Measurements from ENCODE around the gene INPP5D.

The INPP5D gene

DNA sequence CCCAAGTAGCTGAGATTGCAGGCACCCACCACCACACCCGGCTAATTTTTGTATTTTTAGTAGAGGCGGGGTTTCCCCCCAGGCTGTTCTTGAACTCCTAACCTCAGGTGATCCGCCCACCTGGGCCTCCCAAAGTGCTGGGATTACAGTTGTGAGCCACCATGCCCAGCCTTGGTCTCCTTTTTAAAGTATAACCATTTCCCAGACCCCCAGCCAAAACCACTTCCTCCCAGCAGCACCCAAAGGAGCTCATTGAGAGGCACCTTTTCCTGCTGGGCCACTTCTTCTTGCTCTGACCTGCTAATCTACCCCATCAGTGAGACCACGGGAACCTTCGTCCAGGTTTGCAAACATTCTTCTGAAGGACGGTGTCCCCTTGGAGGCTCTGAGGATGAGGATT is 69.9 kb downstream of the INPP5D start:
- peaks cover 57% of the 10 kb centered on the region for H3K36me3 Mint-ChIP-seq (ENCODE audit: low read depth)
- H3K9me3 Mint-ChIP-seq, result peaks cover 12% of the 10 kb centered on the region
- no peak overlapping the region for H3K4me3 Mint-ChIP-seq
- peaks cover 14% of the 10 kb centered on the region for H3K4me1 Mint-ChIP-seq (ENCODE audit: low read depth)
- H3K27me3 Mint-ChIP-seq (ENCODE audit: low read depth), result no peaks in the 10 kb centered on the region
- peak overlapping the region; percentile 49 for H3K27ac Mint-ChIP-seq

DNA sequence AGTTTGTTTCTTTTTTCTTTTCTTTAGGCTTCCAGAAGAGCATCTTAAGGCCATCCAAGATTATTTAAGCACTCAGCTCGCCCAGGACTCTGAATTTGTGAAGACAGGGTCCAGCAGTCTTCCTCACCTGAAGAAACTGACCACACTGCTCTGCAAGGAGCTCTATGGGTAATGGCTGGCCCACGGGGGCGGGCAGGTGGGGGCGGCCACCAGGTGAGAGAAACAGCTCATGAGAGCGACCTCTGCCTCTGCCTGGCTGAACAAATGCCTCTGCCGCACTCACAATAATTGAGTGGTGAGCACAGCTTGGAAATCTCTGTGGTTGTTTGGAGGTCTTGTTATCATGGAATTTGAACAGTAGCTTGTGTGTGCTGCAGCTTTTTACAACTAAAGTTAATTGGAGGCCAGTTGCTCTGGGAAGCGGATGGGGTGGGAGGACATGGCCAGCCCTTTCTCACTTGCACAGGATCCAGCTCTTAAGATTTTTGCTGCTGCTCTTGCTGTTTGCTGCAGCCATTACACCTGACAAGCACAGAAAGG is 70.4 kb downstream of the INPP5D start:
- H3K9me3 Mint-ChIP-seq, result peaks cover 12% of the 10 kb centered on the region
- peak overlapping the region; percentile 49 for H3K27ac Mint-ChIP-seq
- H3K36me3 Mint-ChIP-seq (ENCODE audit: low read depth), result peaks cover 62% of the 10 kb centered on the region
- H3K4me3 Mint-ChIP-seq, result no peak overlapping the region
- H3K4me1 Mint-ChIP-seq (ENCODE audit: low read depth), result peaks cover 14% of the 10 kb centered on the region
- no peaks in the 10 kb centered on the region for H3K27me3 Mint-ChIP-seq (ENCODE audit: low read depth)

GRCh38 chr2:233131936-233132720 is 72.0 kb downstream of the INPP5D start:
- H3K4me1 Mint-ChIP-seq (ENCODE audit: low read depth), result peaks cover 14% of the 10 kb centered on the region
- peaks cover 68% of the 10 kb centered on the region for H3K36me3 Mint-ChIP-seq (ENCODE audit: low read depth)
- peaks cover 12% of the 10 kb centered on the region for H3K9me3 Mint-ChIP-seq
- H3K27ac Mint-ChIP-seq, result no peak overlapping the region
- no peaks in the 10 kb centered on the region for H3K27me3 Mint-ChIP-seq (ENCODE audit: low read depth)
- no peak overlapping the region for H3K4me3 Mint-ChIP-seq

DNA sequence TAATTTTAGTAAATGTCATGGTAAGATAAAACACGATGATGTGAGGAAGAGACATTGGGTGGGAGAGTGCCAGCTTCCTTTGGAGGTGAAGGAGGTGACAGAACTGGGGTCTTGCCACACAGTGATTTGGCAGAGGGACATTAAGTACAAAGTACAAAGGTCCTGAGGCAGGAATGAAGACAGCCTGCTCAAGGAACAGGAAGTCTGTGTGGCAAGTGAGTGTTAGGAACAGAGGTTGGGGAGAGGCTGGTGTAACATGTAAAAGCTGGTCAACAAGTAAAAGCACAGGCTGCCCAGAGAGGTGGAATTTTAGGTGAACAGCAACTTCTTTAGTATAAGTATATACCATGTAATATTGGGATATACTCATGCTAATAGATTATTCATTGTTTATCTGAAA is 73.1 kb downstream of the INPP5D start:
- H3K27ac Mint-ChIP-seq, result no peak overlapping the region
- no peaks in the 10 kb centered on the region for H3K27me3 Mint-ChIP-seq (ENCODE audit: low read depth)
- peaks cover 12% of the 10 kb centered on the region for H3K9me3 Mint-ChIP-seq
- H3K4me1 Mint-ChIP-seq (ENCODE audit: low read depth), result peaks cover 14% of the 10 kb centered on the region
- peaks cover 64% of the 10 kb centered on the region for H3K36me3 Mint-ChIP-seq (ENCODE audit: low read depth)
- no peak overlapping the region for H3K4me3 Mint-ChIP-seq

DNA sequence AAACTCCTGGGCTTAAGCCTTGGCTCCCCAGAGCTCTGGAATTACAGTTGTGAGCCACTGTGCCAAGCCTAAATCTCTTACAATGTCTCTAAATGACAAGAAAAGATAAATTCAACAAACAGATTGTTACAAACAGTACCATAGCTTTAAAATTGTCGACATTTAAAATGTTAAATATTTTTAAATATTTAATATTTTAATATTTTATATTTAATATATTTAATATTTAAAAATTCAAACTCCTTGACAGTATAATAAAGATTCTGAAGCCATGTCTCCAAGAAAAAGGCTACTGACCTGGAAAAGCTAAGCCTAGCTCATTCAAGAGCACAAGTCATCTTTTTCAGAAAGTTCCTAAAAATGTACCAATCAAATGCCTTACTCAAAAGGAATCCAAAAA is 75.3 kb downstream of the INPP5D start:
- Mint-ChIP-seq H3K4me1 (ENCODE audit: low read depth) (peaks cover 11% of the 10 kb centered on the region), H3K9me3 (peaks cover 12% of the 10 kb centered on the region), H3K27ac (no peak overlapping the region), H3K4me3 (no peak overlapping the region), H3K36me3 (ENCODE audit: low read depth) (peaks cover 66% of the 10 kb centered on the region), H3K27me3 (ENCODE audit: low read depth) (no peaks in the 10 kb centered on the region)

- H3K36me3 Mint-ChIP-seq (ENCODE audit: low read depth), result peaks cover 68% of the 10 kb centered on the region
- no peaks in the 10 kb centered on the region for H3K27me3 Mint-ChIP-seq (ENCODE audit: low read depth)
- H3K4me1 Mint-ChIP-seq (ENCODE audit: low read depth), result peaks cover 24% of the 10 kb centered on the region
- H3K4me3 Mint-ChIP-seq, result no peak overlapping the region
- no peak overlapping the region for H3K27ac Mint-ChIP-seq
- peaks cover 12% of the 10 kb centered on the region for H3K9me3 Mint-ChIP-seq
Measured at GRCh38 chr2:233137040-233137439, 76.9 kb downstream of the INPP5D start.

DNA sequence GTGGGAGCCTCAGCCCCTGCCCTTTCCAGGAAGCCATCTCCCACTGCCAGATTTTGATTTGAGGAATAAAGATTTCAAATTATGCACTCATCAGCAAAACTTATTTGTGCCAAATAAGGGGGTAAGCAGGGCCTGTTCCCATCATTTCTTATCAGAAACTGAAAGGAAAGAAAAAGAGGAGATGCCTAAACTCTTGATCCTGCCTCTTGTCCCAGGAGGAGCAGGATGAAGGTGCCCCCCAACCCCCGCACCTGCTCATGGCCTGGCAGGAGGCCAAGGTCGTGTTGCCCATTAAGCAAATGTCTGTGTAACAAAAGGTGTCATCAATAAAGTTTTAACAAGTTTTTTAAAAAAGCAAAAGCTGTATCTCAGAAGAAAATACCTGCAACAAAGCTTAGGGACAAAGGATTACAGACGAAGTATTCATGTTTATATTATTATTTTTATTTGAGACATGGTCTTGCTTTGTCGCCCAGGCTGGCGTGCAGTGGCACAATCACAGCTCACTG is 80.0 kb downstream of the INPP5D start:
- Mint-ChIP-seq H3K4me3 (no peak overlapping the region), H3K27me3 (ENCODE audit: low read depth) (no peaks in the 10 kb centered on the region), H3K27ac (no peak overlapping the region), H3K36me3 (ENCODE audit: low read depth) (peaks cover 67% of the 10 kb centered on the region), H3K9me3 (peaks cover 8% of the 10 kb centered on the region), H3K4me1 (ENCODE audit: low read depth) (peaks cover 47% of the 10 kb centered on the region)

- no peaks in the 10 kb centered on the region for H3K27me3 Mint-ChIP-seq (ENCODE audit: low read depth)
- peaks cover 68% of the 10 kb centered on the region for H3K36me3 Mint-ChIP-seq (ENCODE audit: low read depth)
- peaks cover 8% of the 10 kb centered on the region for H3K9me3 Mint-ChIP-seq
- peaks cover 47% of the 10 kb centered on the region for H3K4me1 Mint-ChIP-seq (ENCODE audit: low read depth)
- H3K27ac Mint-ChIP-seq, result no peak overlapping the region
- H3K4me3 Mint-ChIP-seq, result no peak overlapping the region
Measured at GRCh38 chr2:233140978-233141377, 80.8 kb downstream of the INPP5D start.

- Mint-ChIP-seq H3K4me1 (ENCODE audit: low read depth) (peaks cover 47% of the 10 kb centered on the region), H3K4me3 (peak overlapping the region; percentile 49), H3K27ac (peak overlapping the region; percentile 85), H3K9me3 (peaks cover 8% of the 10 kb centered on the region), H3K36me3 (ENCODE audit: low read depth) (peaks cover 67% of the 10 kb centered on the region), H3K27me3 (ENCODE audit: low read depth) (no peaks in the 10 kb centered on the region)
Measured at GRCh38 chr2:233141901-233142300, 81.8 kb downstream of the INPP5D start.

DNA sequence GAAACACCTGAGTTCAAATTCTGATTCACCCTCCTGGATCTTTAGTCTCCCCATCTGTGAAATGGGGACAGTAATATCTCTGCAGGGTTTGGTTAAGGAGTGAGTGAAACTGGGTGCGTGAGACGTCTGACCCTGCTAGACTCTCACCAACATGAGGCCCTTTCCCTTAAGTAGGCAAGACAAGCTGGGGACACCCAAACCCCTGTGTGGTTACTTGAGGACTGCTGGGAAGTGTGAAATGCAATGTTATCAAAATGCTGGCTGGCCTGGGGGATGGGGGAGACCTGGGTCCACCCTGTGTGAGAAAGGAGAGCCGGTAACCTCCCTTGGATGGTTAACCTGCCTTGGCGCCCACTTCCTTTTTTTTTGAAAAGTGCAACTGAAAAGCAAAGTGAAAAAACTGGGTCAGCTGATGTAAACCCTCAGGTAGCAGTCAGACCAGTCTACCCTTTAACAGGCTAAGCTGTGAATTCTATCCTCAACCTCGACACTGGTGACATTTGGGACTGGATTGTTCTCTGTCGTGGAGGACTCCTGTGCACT is 82.3 kb downstream of the INPP5D start:
- Mint-ChIP-seq H3K36me3 (ENCODE audit: low read depth) (peaks cover 70% of the 10 kb centered on the region), H3K4me3 (peak overlapping the region; percentile 49), H3K27me3 (ENCODE audit: low read depth) (no peaks in the 10 kb centered on the region), H3K9me3 (peaks cover 8% of the 10 kb centered on the region), H3K4me1 (ENCODE audit: low read depth) (peaks cover 47% of the 10 kb centered on the region), H3K27ac (peak overlapping the region; percentile 85)

DNA sequence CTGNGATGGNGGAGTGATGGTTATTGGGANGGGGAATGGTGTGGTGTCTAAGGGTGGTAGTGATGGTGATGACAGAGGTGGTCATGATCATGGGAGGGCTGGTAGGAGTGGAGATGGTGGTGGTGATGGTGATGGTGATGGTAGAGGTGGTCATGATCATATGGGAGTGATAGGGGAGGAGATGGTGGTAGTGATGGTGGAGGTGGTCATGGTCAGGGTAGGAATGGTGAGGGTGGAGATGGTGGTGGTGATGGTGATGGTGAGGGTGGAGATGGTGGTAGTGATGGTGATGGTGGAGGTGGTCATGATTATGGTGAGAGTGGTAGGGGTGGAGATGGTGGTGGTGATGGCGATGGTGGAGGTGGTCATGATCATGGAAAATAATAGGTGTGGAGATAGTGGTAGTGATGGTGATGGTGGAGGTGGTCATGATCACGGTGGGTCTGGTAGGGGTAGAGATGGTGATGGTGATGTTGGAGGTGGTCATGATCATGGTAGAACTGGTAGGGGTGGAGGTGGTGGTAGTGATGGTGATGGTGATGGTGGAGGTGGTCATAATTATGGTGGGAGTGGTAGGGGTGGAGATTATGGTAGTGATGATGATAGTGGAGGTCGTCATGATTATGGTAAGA is 83.7 kb downstream of the INPP5D start:
- Mint-ChIP-seq H3K27ac (peak overlapping the region; percentile 44), H3K9me3 (peaks cover 8% of the 10 kb centered on the region), H3K4me1 (ENCODE audit: low read depth) (peaks cover 48% of the 10 kb centered on the region), H3K27me3 (ENCODE audit: low read depth) (no peaks in the 10 kb centered on the region), H3K36me3 (ENCODE audit: low read depth) (peaks cover 81% of the 10 kb centered on the region), H3K4me3 (no peak overlapping the region)

DNA sequence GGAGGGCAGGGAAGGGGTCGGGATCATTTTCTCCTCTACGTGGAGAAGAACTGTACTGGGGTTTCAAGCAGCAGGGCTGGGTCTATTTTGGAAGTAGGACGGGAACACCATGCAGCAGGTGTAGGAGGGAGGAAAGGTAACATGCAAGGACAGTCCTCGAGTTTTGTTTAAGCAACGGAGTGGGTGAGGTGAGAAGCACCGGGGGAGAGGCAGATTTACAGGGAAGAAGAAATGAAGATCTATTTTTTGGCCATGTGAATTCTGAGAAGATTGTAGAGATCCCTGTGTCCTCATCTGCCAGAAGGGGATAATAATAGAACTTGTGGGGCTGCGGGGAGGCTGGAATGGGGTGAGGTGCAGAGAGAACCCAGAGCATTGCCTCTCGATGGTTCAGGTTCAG is 85.6 kb downstream of the INPP5D start:
- no peak overlapping the region for H3K27ac Mint-ChIP-seq
- no peak overlapping the region for H3K4me3 Mint-ChIP-seq
- peaks cover 86% of the 10 kb centered on the region for H3K36me3 Mint-ChIP-seq (ENCODE audit: low read depth)

DNA sequence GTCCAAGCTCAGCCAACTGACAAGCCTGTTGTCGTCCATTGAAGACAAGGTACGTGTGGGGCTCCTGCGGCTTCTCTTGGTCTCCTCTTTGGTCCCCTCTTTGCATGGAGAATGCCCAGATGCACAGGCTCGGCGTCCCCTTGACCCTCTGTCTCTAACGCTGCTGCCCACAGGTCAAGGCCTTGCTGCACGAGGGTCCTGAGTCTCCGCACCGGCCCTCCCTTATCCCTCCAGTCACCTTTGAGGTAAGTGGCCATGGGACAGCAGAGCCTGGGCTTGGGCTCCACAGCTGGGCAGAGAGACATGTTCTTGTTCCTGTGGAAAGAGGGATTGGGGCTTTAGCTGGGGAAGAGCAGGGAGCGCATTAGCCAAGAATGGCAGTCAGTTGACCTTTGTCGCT is 86.1 kb downstream of the INPP5D start:
- Mint-ChIP-seq H3K4me3 (no peak overlapping the region), H3K36me3 (ENCODE audit: low read depth) (peaks cover 86% of the 10 kb centered on the region), H3K4me1 (ENCODE audit: low read depth) (peaks cover 37% of the 10 kb centered on the region), H3K27me3 (ENCODE audit: low read depth) (no peaks in the 10 kb centered on the region), H3K9me3 (peaks cover 8% of the 10 kb centered on the region), H3K27ac (no peak overlapping the region)

More for the DNA sequence above, 85.6 kb downstream of the INPP5D start:
- H3K4me1 Mint-ChIP-seq (ENCODE audit: low read depth), result peaks cover 40% of the 10 kb centered on the region
- H3K27me3 Mint-ChIP-seq (ENCODE audit: low read depth), result no peaks in the 10 kb centered on the region
- peaks cover 8% of the 10 kb centered on the region for H3K9me3 Mint-ChIP-seq

DNA sequence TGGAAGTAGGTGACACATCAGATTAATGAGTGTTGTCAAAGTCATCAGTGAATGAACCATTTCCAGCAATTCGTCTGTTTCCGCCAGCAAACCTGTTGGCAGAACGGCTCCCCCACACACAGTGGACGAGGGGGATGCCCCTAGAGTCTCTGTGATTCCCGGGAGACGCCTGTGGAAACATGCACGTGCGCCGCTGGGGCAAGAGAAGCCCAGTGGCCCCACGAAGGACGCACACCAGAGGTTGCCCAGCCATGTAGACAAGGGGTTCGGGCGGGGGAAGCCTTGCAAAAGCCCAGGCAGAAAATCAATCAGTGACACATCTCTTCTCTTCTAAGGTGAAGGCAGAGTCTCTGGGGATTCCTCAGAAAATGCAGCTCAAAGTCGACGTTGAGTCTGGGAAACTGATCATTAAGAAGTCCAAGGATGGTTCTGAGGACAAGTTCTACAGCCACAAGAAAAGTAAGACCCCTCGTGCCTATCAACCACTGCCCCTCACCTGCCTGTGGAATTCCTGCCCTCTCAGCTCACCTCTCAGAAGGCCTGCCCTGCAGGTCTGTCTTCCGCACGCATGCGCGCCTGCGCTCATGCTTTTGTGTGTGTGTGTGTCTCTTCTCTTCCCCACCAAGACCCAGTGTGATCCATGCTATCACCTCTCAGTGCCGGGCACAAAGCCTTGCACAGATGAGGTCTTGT is 87.1 kb downstream of the INPP5D start:
- Mint-ChIP-seq H3K4me3 (no peak overlapping the region), H3K27ac (no peak overlapping the region), H3K27me3 (ENCODE audit: low read depth) (no peaks in the 10 kb centered on the region), H3K4me1 (ENCODE audit: low read depth) (peaks cover 28% of the 10 kb centered on the region), H3K36me3 (ENCODE audit: low read depth) (peaks cover 84% of the 10 kb centered on the region), H3K9me3 (peaks cover 8% of the 10 kb centered on the region)
